ENCODE measurements around the gene PPP3CA.
A peak's percentile ranks its signal among the peaks of the same experiment; 100 is the strongest.

The PPP3CA gene

GRCh38 chr4:101115887-101116286 is 231.4 kb downstream of the PPP3CA start:
- Histone ChIP-seq H3K27me3 (ENCODE audit: insufficient read depth, low read length) (no peaks in the 10 kb centered on the region), H3K27ac (ENCODE audit: low read depth, low read length) (no peak overlapping the region), H3K4me3 (ENCODE audit: low read depth, low read length) (no peak overlapping the region), H2BK120ac (ENCODE audit: insufficient read depth, low read length, poor library complexity) (no peak overlapping the region), H2AK5ac (ENCODE audit: low read length) (no peak overlapping the region), H3K4me1 (ENCODE audit: control insufficient read depth in 1 of 2, insufficient read depth in 2 of 2, low read length in 2 of 2) (no peaks in the 10 kb centered on the region), H3K36me3 (ENCODE audit: control insufficient read depth in 1 of 2, insufficient read depth in 2 of 2, low read length in 2 of 2) (no peaks in the 10 kb centered on the region), H3K4me2 (ENCODE audit: low read length) (no peak overlapping the region), H3K14ac (ENCODE audit: low read length) (no peak overlapping the region), H4K91ac (ENCODE audit: low read depth, low read length) (no peak overlapping the region), H3K18ac (ENCODE audit: low read length) (no peak overlapping the region), H3K79me2 (ENCODE audit: control insufficient read depth, insufficient read depth, low read length, poor library complexity) (no peaks in the 10 kb centered on the region), H3K4ac (ENCODE audit: low read depth, low read length) (no peak overlapping the region), H2BK12ac (ENCODE audit: low read length) (no peak overlapping the region), H3K9me3 (ENCODE audit: insufficient read depth, low read depth, low read length) (no peaks in the 10 kb centered on the region), H2BK5ac (ENCODE audit: low read depth, low read length, poor library complexity) (no peak overlapping the region), H3K23ac (ENCODE audit: low read length) (no peak overlapping the region), H2AFZ (ENCODE audit: insufficient read depth, low read length, poor library complexity) (no peak overlapping the region), H3K9ac (ENCODE audit: low read length) (no peak overlapping the region), H4K8ac (ENCODE audit: low read depth, low read length) (no peak overlapping the region), H4K12ac (ENCODE audit: low read depth, low read length) (no peak overlapping the region), H3K79me1 (ENCODE audit: low read length) (no peaks in the 10 kb centered on the region)
- no CpG with 5 or more reads among the region's 4 CpGs for WGBS (ENCODE audit: extremely low coverage, insufficient coverage, insufficient read length)
- peak in 1 of 2 donors; percentile 42 for DNase-seq

DNA sequence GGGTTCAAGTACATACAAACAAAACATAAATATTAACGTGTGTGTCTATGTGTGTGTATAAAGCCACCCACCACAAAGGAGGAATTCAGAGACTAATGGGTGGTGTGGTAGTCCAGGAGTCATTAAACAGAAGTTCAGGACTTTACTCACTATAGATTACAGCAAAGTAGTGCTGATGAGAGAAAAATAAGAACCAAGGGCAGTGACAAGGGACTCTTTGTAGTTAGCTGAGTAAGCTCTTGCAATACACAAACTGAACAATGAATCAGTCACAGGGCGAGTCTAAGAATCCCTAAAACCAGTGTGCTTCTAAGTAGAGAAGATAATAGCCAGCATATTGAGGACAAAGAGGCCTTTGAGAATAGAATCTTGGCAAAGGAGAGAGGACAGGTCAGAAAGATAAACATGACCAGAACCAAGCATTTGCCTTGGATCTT is 232.4 kb downstream of the PPP3CA start:
- Histone ChIP-seq H3K18ac (ENCODE audit: low read length) (no peak overlapping the region), H2BK12ac (ENCODE audit: low read length) (no peak overlapping the region), H2BK120ac (ENCODE audit: insufficient read depth, low read length, poor library complexity) (no peak overlapping the region), H3K4me3 (ENCODE audit: low read depth, low read length) (no peak overlapping the region), H3K14ac (ENCODE audit: low read length) (no peak overlapping the region), H2AFZ (ENCODE audit: insufficient read depth, low read length, poor library complexity) (no peak overlapping the region), H3K27ac (ENCODE audit: low read depth, low read length) (no peak overlapping the region), H3K79me1 (ENCODE audit: low read length) (no peaks in the 10 kb centered on the region), H2AK5ac (ENCODE audit: low read length) (no peak overlapping the region), H3K4ac (ENCODE audit: low read depth, low read length) (no peak overlapping the region), H3K4me1 (ENCODE audit: control insufficient read depth in 1 of 2, insufficient read depth in 2 of 2, low read length in 2 of 2) (no peaks in the 10 kb centered on the region), H3K4me2 (ENCODE audit: low read length) (no peak overlapping the region), H3K9me3 (ENCODE audit: insufficient read depth, low read depth, low read length) (no peaks in the 10 kb centered on the region), H3K23ac (ENCODE audit: low read length) (no peak overlapping the region), H2BK5ac (ENCODE audit: low read depth, low read length, poor library complexity) (no peak overlapping the region), H4K8ac (ENCODE audit: low read depth, low read length) (no peak overlapping the region), H3K36me3 (ENCODE audit: control insufficient read depth in 1 of 2, insufficient read depth in 2 of 2, low read length in 2 of 2) (no peaks in the 10 kb centered on the region), H3K27me3 (ENCODE audit: insufficient read depth, low read length) (no peaks in the 10 kb centered on the region), H4K12ac (ENCODE audit: low read depth, low read length) (no peak overlapping the region), H3K9ac (ENCODE audit: low read length) (no peak overlapping the region), H3K79me2 (ENCODE audit: control insufficient read depth, insufficient read depth, low read length, poor library complexity) (no peaks in the 10 kb centered on the region), H4K91ac (ENCODE audit: low read depth, low read length) (no peak overlapping the region)
- WGBS (ENCODE audit: extremely low coverage, insufficient coverage, insufficient read length), result no CpG with 5 or more reads among the region's 2 CpGs
- no peak for DNase-seq

- Histone ChIP-seq H3K36me3 (ENCODE audit: control insufficient read depth in 1 of 2, insufficient read depth in 2 of 2, low read length in 2 of 2) (no peaks in the 10 kb centered on the region), H3K23ac (ENCODE audit: low read length) (no peak overlapping the region), H3K79me2 (ENCODE audit: control insufficient read depth, insufficient read depth, low read length, poor library complexity) (no peaks in the 10 kb centered on the region), H2BK120ac (ENCODE audit: insufficient read depth, low read length, poor library complexity) (no peak overlapping the region), H4K8ac (ENCODE audit: low read depth, low read length) (no peak overlapping the region), H3K9ac (ENCODE audit: low read length) (no peak overlapping the region), H3K4me3 (ENCODE audit: low read depth, low read length) (no peak overlapping the region), H4K12ac (ENCODE audit: low read depth, low read length) (no peak overlapping the region), H3K4me2 (ENCODE audit: low read length) (no peak overlapping the region), H2AK5ac (ENCODE audit: low read length) (no peak overlapping the region), H3K18ac (ENCODE audit: low read length) (no peak overlapping the region), H3K79me1 (ENCODE audit: low read length) (no peaks in the 10 kb centered on the region), H3K4me1 (ENCODE audit: control insufficient read depth in 1 of 2, insufficient read depth in 2 of 2, low read length in 2 of 2) (no peaks in the 10 kb centered on the region), H2BK5ac (ENCODE audit: low read depth, low read length, poor library complexity) (no peak overlapping the region), H2AFZ (ENCODE audit: insufficient read depth, low read length, poor library complexity) (no peak overlapping the region), H2BK12ac (ENCODE audit: low read length) (no peak overlapping the region), H3K14ac (ENCODE audit: low read length) (no peak overlapping the region), H3K9me3 (ENCODE audit: insufficient read depth, low read depth, low read length) (no peaks in the 10 kb centered on the region), H3K27ac (ENCODE audit: low read depth, low read length) (no peak overlapping the region), H3K27me3 (ENCODE audit: insufficient read depth, low read length) (no peaks in the 10 kb centered on the region), H4K91ac (ENCODE audit: low read depth, low read length) (no peak overlapping the region), H3K4ac (ENCODE audit: low read depth, low read length) (no peak overlapping the region)
- no peak for DNase-seq
- WGBS (ENCODE audit: extremely low coverage, insufficient coverage, insufficient read length), result no CpG with 5 or more reads among the region's 6 CpGs
Observed at GRCh38 chr4:101104312-101105052, 242.8 kb downstream of the PPP3CA start.

DNA sequence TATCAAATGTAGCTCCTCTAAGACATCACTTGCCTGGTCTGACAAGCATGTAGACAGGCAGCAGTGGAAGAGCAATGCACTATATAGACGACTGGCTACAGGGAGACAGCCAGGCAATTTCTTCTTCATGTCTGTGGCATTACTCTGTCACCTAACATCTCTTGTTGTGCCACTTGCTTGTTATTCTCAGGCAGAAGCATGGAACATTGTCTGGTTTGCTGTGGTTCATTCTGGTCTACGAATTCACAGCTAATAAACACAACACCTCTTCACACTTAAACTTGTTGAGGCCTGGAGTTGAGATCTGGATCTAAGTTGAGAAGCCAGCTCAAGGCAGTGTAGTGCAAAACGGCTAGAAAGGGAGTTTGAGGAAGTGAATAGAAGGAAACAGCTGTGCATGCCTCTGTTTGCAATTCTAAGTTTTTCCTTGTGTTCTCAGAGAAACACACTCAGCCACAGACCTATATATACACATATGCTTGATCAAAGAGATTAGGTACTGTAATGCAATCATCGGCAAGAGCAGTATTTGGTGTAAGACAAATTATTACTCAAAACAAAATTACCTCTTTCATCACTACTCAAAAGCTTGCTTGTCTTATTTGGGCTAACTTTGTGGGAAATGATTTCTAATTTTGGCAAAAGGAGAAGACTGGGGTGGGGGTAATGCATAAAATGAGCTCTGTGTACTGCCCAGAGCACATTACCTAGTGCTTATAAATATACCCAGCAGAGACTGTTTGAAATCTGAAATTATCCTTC is 243.8 kb downstream of the PPP3CA start:
- H3K79me1 ChIP-seq (ENCODE audit: low read length), result no peaks in the 10 kb centered on the region
- no peak for DNase-seq
- WGBS (ENCODE audit: extremely low coverage, insufficient coverage, insufficient read length), result no CpG with 5 or more reads among the region's 4 CpGs
- H2BK5ac ChIP-seq (ENCODE audit: low read depth, low read length, poor library complexity), result no peak overlapping the region
- no peak overlapping the region for H4K91ac ChIP-seq (ENCODE audit: low read depth, low read length)
- no peaks in the 10 kb centered on the region for H3K4me1 ChIP-seq (ENCODE audit: control insufficient read depth in 1 of 2, insufficient read depth in 2 of 2, low read length in 2 of 2)
- H3K27ac ChIP-seq (ENCODE audit: low read depth, low read length), result no peak overlapping the region
- H2AK5ac ChIP-seq (ENCODE audit: low read length), result no peak overlapping the region
- H2AFZ ChIP-seq (ENCODE audit: insufficient read depth, low read length, poor library complexity), result no peak overlapping the region
- no peak overlapping the region for H3K4me2 ChIP-seq (ENCODE audit: low read length)
- no peaks in the 10 kb centered on the region for H3K36me3 ChIP-seq (ENCODE audit: control insufficient read depth in 1 of 2, insufficient read depth in 2 of 2, low read length in 2 of 2)
- no peak overlapping the region for H3K9ac ChIP-seq (ENCODE audit: low read length)
- H3K79me2 ChIP-seq (ENCODE audit: control insufficient read depth, insufficient read depth, low read length, poor library complexity), result no peaks in the 10 kb centered on the region
- H3K4me3 ChIP-seq (ENCODE audit: low read depth, low read length), result no peak overlapping the region
- no peak overlapping the region for H4K12ac ChIP-seq (ENCODE audit: low read depth, low read length)
- H4K8ac ChIP-seq (ENCODE audit: low read depth, low read length), result no peak overlapping the region
- no peak overlapping the region for H3K23ac ChIP-seq (ENCODE audit: low read length)
- no peak overlapping the region for H3K4ac ChIP-seq (ENCODE audit: low read depth, low read length)
- H3K18ac ChIP-seq (ENCODE audit: low read length), result no peak overlapping the region
- no peaks in the 10 kb centered on the region for H3K27me3 ChIP-seq (ENCODE audit: insufficient read depth, low read length)
- H3K14ac ChIP-seq (ENCODE audit: low read length), result no peak overlapping the region
- H2BK12ac ChIP-seq (ENCODE audit: low read length), result no peak overlapping the region
- H3K9me3 ChIP-seq (ENCODE audit: insufficient read depth, low read depth, low read length), result no peaks in the 10 kb centered on the region
- H2BK120ac ChIP-seq (ENCODE audit: insufficient read depth, low read length, poor library complexity), result no peak overlapping the region
